HepG2 (cell line): ENCODE results near the gene DNAJC5. TPM values are rescaled to one million over a fixed set of nuclear protein-coding genes. Genes with fewer than 3 reads are reported as not detected.

Source experiments
- CHCHD3 ChIP-seq: sonication (generic); formaldehyde crosslinking; IDR thresholded peaks from 2 replicates; pipeline ENCODE4 v1.8.0; 2022; ENCODE audit warnings: mild to moderate bottlenecking, missing genetic modification reagents, moderate library complexity
- DPF2 ChIP-seq: sonication (generic); formaldehyde crosslinking; IDR thresholded peaks from 2 replicates; pipeline ENCODE4 v1.4.0; 2020; ENCODE audit warnings: mild to moderate bottlenecking, low read depth, missing genetic modification reagents, borderline replicate concordance
- KDM4B ChIP-seq: sonication (generic); formaldehyde crosslinking; IDR thresholded peaks from 2 replicates; pipeline ENCODE4 v1.4.0; 2020; ENCODE audit warnings: missing genetic modification reagents
- PAX8 ChIP-seq: sonication (generic); formaldehyde crosslinking; IDR thresholded peaks from 2 replicates; pipeline ENCODE4 v1.8.0; 2022; ENCODE audit warnings: mild to moderate bottlenecking, missing genetic modification reagents, borderline replicate concordance
- PHF21A ChIP-seq: sonication (generic); formaldehyde crosslinking; IDR thresholded peaks from 2 replicates; pipeline ENCODE4 v1.5.0; 2020; ENCODE audit warnings: mild to moderate bottlenecking, missing genetic modification reagents
- SMARCC2 ChIP-seq: fragments of 450-650 bp; IDR thresholded peaks from 2 replicates; pipeline ENCODE4 v1.6.1; 2017; ENCODE audit warnings: antibody characterized with exemption, mild to moderate bottlenecking
- TGIF2 ChIP-seq: IDR thresholded peaks from 2 replicates; pipeline ENCODE4 v1.6.1; 2016; ENCODE audit warnings: control low read depth, missing compliant biosample characterization
- ZFP36L2 ChIP-seq: sonication (generic); formaldehyde crosslinking; IDR thresholded peaks from 2 replicates; pipeline ENCODE4 v1.4.0; 2020; ENCODE audit warnings: missing genetic modification reagents
- ZNF510 ChIP-seq: sonication (generic); formaldehyde crosslinking; IDR thresholded peaks from 2 replicates; pipeline ENCODE4 v1.4.0; 2020; ENCODE audit warnings: low read depth, mild to moderate bottlenecking, missing genetic modification reagents
- ZNF552 ChIP-seq: sonication (generic); formaldehyde crosslinking; IDR thresholded peaks from 2 replicates; pipeline ENCODE4 v1.9.0; 2022; ENCODE audit warnings: missing genetic modification reagents, mild to moderate bottlenecking, borderline replicate concordance
- ZNF572 ChIP-seq: sonication (generic); formaldehyde crosslinking; IDR thresholded peaks from 2 replicates; pipeline ENCODE4 v1.5.1; 2020; ENCODE audit warnings: mild to moderate bottlenecking, missing genetic modification reagents
- ZNF589 ChIP-seq: sonication (generic); formaldehyde crosslinking; conservative IDR thresholded peaks from 2 replicates; pipeline ENCODE4 v1.8.0; 2022; ENCODE audit warnings: mild to moderate bottlenecking, moderate library complexity, missing genetic modification reagents
- ZNF773 ChIP-seq: sonication (generic); formaldehyde crosslinking; IDR thresholded peaks from 2 replicates; pipeline ENCODE4 v1.4.0; 2020; ENCODE audit warnings: missing genetic modification reagents, borderline replicate concordance
- ZNF850 ChIP-seq: sonication (generic); formaldehyde crosslinking; conservative IDR thresholded peaks from 2 replicates; pipeline ENCODE4 v1.9.0; 2021; ENCODE audit warnings: mild to moderate bottlenecking, missing genetic modification reagents
- polyA plus RNA-seq, 8 experiments: library from polyadenylated mRNA; depleted of rRNA in 3 of 8; stranded (reverse) in 7 of 8; unstranded in 1 of 8; fragments of >200 nt; fragmentation: Illumina TruSeq in 4 of 8; extraction: Trizol in 4 of 8; gene quantifications; 2 replicates each; pipeline versions ENCODE4 v1.2.1 to v1.2.3, GENCODE V29; 2011 to 2016; ENCODE audit warnings: low read depth in 4 of 8, missing spikeins in 1 of 8, mixed read lengths in 1 of 8; ENCODE audit not compliant: insufficient read depth in 1 of 8
- total RNA-seq, 5 experiments: library from RNA; depleted of rRNA; stranded (reverse); fragments of >200 nt; fragmentation: Illumina TruSeq; extraction: Trizol; gene quantifications; 2 replicates each; pipeline ENCODE4 v1.2.3, GENCODE V29; 2016; ENCODE audit warnings: low read depth in 1 of 5
- TF ChIP-seq, protein P1 (sequence below): sonication (generic); formaldehyde crosslinking; IDR thresholded peaks from 2 replicates; pipeline ENCODE4 v1.8.1; 2023; ENCODE audit warnings: missing genetic modification reagents, inconsistent platforms, borderline replicate concordance
- TF ChIP-seq, protein P2 (sequence below): sonication (generic); formaldehyde crosslinking; IDR thresholded peaks from 2 replicates; pipeline ENCODE4 v1.8.1; 2023; ENCODE audit warnings: mild to moderate bottlenecking, missing genetic modification reagents, borderline replicate concordance
- TF ChIP-seq, protein P3 (sequence below): sonication (generic); formaldehyde crosslinking; IDR thresholded peaks from 2 replicates; pipeline ENCODE4 v1.4.0; 2020; ENCODE audit warnings: missing genetic modification reagents
- TF ChIP-seq, protein P4 (sequence below): sonication (generic); formaldehyde crosslinking; IDR thresholded peaks from 2 replicates; pipeline ENCODE4 v1.4.0; 2020; ENCODE audit warnings: missing genetic modification reagents, low read depth, mild to moderate bottlenecking, borderline replicate concordance
- TF ChIP-seq, protein P5 (sequence below): sonication (generic); formaldehyde crosslinking; IDR thresholded peaks from 2 replicates; pipeline ENCODE4 v1.4.0; 2020; ENCODE audit warnings: missing genetic modification reagents

The DNAJC5 gene
- total and polyA plus RNA-seq, 2 of the 13 experiments (the other 11 are each of a cell fraction or from before 2014, with no cell fraction given): 42.8 to 64.5 TPM

DNA sequence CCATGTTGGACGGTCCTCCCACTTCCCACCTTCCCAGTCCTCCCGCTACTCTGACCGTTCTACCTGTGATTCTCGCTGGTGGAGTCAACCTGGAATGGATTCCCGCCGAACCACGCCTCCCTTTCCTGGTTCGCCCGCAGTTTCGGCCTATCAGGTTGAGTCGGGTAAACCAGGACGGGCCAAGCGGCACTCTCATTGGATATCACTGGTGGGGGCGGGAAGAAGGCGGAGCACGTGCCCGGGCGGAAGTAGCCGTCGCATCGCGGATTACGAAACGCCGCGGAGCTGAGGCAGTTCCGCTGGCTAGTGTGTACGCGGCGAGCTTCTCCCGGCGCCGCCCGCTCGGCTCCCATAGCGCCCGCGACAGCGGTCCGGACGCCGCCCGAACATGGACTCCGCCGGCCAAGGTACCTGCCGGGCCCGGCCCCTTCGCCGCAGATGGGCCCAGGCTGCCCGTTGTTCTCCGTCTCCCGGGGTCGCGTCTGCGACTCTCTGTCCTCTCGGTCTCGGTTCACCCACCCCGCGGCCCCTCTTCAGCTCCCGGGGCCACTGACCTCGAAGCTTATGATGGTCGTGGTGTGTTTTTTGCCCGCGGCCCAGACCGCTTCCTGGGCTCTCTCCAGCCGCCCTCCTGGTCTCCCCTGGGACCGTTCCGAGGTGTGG is 29.8 kb upstream of the DNAJC5 start, which contains the start of gene TPD52L2 (continued):
- TF ChIP-seq, protein P1, sequence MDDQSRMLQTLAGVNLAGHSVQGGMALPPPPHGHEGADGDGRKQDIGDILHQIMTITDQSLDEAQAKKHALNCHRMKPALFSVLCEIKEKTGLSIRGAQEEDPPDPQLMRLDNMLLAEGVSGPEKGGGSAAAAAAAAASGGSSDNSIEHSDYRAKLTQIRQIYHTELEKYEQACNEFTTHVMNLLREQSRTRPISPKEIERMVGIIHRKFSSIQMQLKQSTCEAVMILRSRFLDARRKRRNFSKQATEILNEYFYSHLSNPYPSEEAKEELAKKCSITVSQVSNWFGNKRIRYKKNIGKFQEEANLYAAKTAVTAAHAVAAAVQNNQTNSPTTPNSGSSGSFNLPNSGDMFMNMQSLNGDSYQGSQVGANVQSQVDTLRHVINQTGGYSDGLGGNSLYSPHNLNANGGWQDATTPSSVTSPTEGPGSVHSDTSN (CRISPR knock-in tag): no peak
- TF ChIP-seq ZNF572 (CRISPR knock-in tag) (peak; percentile 79; the same call in 1 of the 2 replicates), ZNF850 (peak; percentile 96; the same call in 1 of the 2 replicates), ZNF589 (CRISPR knock-in tag) (peak; percentile 98), ZNF773 (peak; percentile 88; the same call in 1 of the 2 replicates), ZNF510 (CRISPR knock-in tag) (peak; percentile 63; the same call in 1 of the 2 replicates), KDM4B (peak; percentile 94; the same call in 1 of the 2 replicates), CHCHD3 (CRISPR knock-in tag) (peak; percentile 60; the same call in 1 of the 2 replicates), PAX8 (CRISPR knock-in tag) (no peak; the same call in 1 of the 2 replicates), ZNF552 (no peak; the same call in 1 of the 2 replicates), PHF21A (CRISPR knock-in tag) (no peak; the same call in none of the 2 replicates), ZFP36L2 (CRISPR knock-in tag) (peak; percentile 52; the same call in 1 of the 2 replicates), TGIF2 (peak; percentile 76), DPF2 (CRISPR knock-in tag) (no peak; the same call in 1 of the 2 replicates), SMARCC2 (no peak)
- TF ChIP-seq, protein P2, sequence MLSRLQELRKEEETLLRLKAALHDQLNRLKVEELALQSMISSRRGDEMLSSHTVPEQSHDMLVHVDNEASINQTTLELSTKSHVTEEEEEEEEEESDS (CRISPR knock-in tag): peak; percentile 95
- TF ChIP-seq, protein P3, sequence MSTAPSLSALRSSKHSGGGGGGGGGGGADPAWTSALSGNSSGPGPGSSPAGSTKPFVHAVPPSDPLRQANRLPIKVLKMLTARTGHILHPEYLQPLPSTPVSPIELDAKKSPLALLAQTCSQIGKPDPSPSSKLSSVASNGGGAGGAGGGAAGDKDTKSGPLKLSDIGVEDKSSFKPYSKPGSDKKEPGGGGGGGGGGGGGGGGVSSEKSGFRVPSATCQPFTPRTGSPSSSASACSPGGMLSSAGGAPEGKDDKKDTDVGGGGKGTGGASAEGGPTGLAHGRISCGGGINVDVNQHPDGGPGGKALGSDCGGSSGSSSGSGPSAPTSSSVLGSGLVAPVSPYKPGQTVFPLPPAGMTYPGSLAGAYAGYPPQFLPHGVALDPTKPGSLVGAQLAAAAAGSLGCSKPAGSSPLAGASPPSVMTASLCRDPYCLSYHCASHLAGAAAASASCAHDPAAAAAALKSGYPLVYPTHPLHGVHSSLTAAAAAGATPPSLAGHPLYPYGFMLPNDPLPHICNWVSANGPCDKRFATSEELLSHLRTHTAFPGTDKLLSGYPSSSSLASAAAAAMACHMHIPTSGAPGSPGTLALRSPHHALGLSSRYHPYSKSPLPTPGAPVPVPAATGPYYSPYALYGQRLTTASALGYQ (CRISPR knock-in tag): peak; percentile 74; the same call in 1 of the 2 replicates
- TF ChIP-seq, protein P4, sequence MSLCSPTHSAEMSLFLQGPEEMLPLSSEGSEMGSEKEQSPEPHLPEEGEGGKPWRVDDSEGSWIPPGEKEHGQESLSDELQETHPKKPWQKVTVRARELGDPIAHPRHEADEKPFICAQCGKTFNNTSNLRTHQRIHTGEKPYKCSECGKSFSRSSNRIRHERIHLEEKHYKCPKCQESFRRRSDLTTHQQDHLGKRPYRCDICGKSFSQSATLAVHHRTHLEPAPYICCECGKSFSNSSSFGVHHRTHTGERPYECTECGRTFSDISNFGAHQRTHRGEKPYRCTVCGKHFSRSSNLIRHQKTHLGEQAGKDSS (CRISPR knock-in tag): peak; percentile 84; the same call in 1 of the 2 replicates
- TF ChIP-seq, protein P5, sequence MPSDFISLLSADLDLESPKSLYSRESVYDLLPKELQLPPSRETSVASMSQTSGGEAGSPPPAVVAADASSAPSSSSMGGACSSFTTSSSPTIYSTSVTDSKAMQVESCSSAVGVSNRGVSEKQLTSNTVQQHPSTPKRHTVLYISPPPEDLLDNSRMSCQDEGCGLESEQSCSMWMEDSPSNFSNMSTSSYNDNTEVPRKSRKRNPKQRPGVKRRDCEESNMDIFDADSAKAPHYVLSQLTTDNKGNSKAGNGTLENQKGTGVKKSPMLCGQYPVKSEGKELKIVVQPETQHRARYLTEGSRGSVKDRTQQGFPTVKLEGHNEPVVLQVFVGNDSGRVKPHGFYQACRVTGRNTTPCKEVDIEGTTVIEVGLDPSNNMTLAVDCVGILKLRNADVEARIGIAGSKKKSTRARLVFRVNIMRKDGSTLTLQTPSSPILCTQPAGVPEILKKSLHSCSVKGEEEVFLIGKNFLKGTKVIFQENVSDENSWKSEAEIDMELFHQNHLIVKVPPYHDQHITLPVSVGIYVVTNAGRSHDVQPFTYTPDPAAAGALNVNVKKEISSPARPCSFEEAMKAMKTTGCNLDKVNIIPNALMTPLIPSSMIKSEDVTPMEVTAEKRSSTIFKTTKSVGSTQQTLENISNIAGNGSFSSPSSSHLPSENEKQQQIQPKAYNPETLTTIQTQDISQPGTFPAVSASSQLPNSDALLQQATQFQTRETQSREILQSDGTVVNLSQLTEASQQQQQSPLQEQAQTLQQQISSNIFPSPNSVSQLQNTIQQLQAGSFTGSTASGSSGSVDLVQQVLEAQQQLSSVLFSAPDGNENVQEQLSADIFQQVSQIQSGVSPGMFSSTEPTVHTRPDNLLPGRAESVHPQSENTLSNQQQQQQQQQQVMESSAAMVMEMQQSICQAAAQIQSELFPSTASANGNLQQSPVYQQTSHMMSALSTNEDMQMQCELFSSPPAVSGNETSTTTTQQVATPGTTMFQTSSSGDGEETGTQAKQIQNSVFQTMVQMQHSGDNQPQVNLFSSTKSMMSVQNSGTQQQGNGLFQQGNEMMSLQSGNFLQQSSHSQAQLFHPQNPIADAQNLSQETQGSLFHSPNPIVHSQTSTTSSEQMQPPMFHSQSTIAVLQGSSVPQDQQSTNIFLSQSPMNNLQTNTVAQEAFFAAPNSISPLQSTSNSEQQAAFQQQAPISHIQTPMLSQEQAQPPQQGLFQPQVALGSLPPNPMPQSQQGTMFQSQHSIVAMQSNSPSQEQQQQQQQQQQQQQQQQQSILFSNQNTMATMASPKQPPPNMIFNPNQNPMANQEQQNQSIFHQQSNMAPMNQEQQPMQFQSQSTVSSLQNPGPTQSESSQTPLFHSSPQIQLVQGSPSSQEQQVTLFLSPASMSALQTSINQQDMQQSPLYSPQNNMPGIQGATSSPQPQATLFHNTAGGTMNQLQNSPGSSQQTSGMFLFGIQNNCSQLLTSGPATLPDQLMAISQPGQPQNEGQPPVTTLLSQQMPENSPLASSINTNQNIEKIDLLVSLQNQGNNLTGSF (CRISPR knock-in tag): peak; percentile 88
